H7 (cell line): ENCODE measurements around the gene RHBDF2. TPM values are rescaled to one million over a fixed set of nuclear protein-coding genes. Genes with fewer than 3 reads are reported as not detected.
"Not testable (repeated sequence)": the region's sequence is repeated elsewhere in the genome, so short reads cannot be mapped to it uniquely, and the experiment has no call there.

ENCODE experiments used
- DNase-seq: peaks from one replicate; pipeline ENCODE4 v3.0.0; 2012
- H3K27me3 ChIP-seq: 2 replicates; pipeline ENCODE4 v1.6.0; 2011; ENCODE audit warnings: mild to moderate bottlenecking, low read length; ENCODE audit not compliant: control insufficient read depth, insufficient read depth
- H3K36me3 ChIP-seq: replicated peaks from 2 replicates; pipeline ENCODE4 v1.5.1; 2011; ENCODE audit warnings: low read length; ENCODE audit not compliant: control insufficient read depth, insufficient read depth
- H3K4me3 ChIP-seq: 2 replicates; pipeline ENCODE4 v1.5.1; 2011; ENCODE audit warnings: low read depth, mild to moderate bottlenecking, control low read depth, low read length, moderate library complexity; ENCODE audit not compliant: insufficient read depth
- total RNA-seq: library from RNA; depleted of rRNA; stranded (reverse); fragments of >200 nt; shearing (Covaris generic); gene quantifications from 2 replicates; pipeline ENCODE4 v1.2.3, GENCODE V29; 2014

Gene RHBDF2
- total RNA-seq, 1 experiment from 2014 or later: 23.0 TPM

- not testable (repeated sequence) for H3K27me3 ChIP-seq, DNase-seq, H3K4me3 ChIP-seq, H3K36me3 ChIP-seq
Observed at GRCh38 chr17:76521683-76522082, 20.5 kb upstream of the RHBDF2 start.

GRCh38 chr17:76521262-76521661 is 20.0 kb upstream of the RHBDF2 start:
- Histone ChIP-seq H3K27me3 (peaks cover 3% of the 10 kb centered on the region), H3K36me3 (no peaks in the 10 kb centered on the region), H3K4me3 (no peak overlapping the region)
- DNase-seq: no peak

GRCh38 chr17:76519048-76519966 is 18.1 kb upstream of the RHBDF2 start:
- H3K4me3 ChIP-seq: no peak overlapping the region
- H3K36me3 ChIP-seq: no peaks in the 10 kb centered on the region
- peaks cover 3% of the 10 kb centered on the region for H3K27me3 ChIP-seq
- peak; percentile 59 for DNase-seq

GRCh38 chr17:76517638-76518038 is 16.4 kb upstream of the RHBDF2 start:
- no peak for DNase-seq
- H3K27me3 ChIP-seq: no peaks in the 10 kb centered on the region
- H3K36me3 ChIP-seq: no peaks in the 10 kb centered on the region
- H3K4me3 ChIP-seq: no peak overlapping the region

- Histone ChIP-seq H3K27me3 (no peaks in the 10 kb centered on the region), H3K36me3 (no peaks in the 10 kb centered on the region), H3K4me3 (no peak overlapping the region)
- DNase-seq: no peak
Observed at GRCh38 chr17:76515274-76515949, 14.2 kb upstream of the RHBDF2 start.

GRCh38 chr17:76514355-76514754 is 13.1 kb upstream of the RHBDF2 start:
- H3K4me3 ChIP-seq, H3K27me3 ChIP-seq, H3K36me3 ChIP-seq, DNase-seq: not testable (repeated sequence)

GRCh38 chr17:76513306-76513692 is 12.1 kb upstream of the RHBDF2 start:
- H3K4me3 ChIP-seq: no peak overlapping the region
- no peaks in the 10 kb centered on the region for H3K27me3 ChIP-seq
- no peak for DNase-seq
- H3K36me3 ChIP-seq: no peaks in the 10 kb centered on the region

- Histone ChIP-seq H3K36me3 (no peaks in the 10 kb centered on the region), H3K4me3 (no peak overlapping the region), H3K27me3 (no peaks in the 10 kb centered on the region)
- DNase-seq: no peak
Observed at GRCh38 chr17:76512366-76513305, 11.4 kb upstream of the RHBDF2 start.

GRCh38 chr17:76511668-76512365 is 10.6 kb upstream of the RHBDF2 start:
- Histone ChIP-seq H3K4me3 (no peak overlapping the region), H3K27me3 (peaks cover under 1% of the 10 kb centered on the region; the same call in 1 of the 2 replicates), H3K36me3 (no peaks in the 10 kb centered on the region)
- no peak for DNase-seq

- no peak overlapping the region for H3K4me3 ChIP-seq
- peaks cover 4% of the 10 kb centered on the region for H3K27me3 ChIP-seq
- no peak for DNase-seq
- no peaks in the 10 kb centered on the region for H3K36me3 ChIP-seq
Observed at GRCh38 chr17:76510831-76511244, 9.6 kb upstream of the RHBDF2 start.

GRCh38 chr17:76508472-76509063 is 7.3 kb upstream of the RHBDF2 start:
- not testable (repeated sequence) for H3K36me3 ChIP-seq, H3K4me3 ChIP-seq, H3K27me3 ChIP-seq, DNase-seq

GRCh38 chr17:76506408-76507345 is 5.5 kb upstream of the RHBDF2 start:
- peaks cover 4% of the 10 kb centered on the region for H3K27me3 ChIP-seq
- peak; percentile 95 for DNase-seq
- no peaks in the 10 kb centered on the region for H3K36me3 ChIP-seq
- H3K4me3 ChIP-seq: peak overlapping the region; percentile 8; the same call in 1 of the 2 replicates

GRCh38 chr17:76504117-76504516 is 2.9 kb upstream of the RHBDF2 start:
- Histone ChIP-seq H3K27me3 (peaks cover 4% of the 10 kb centered on the region), H3K4me3 (no peak overlapping the region), H3K36me3 (no peaks in the 10 kb centered on the region)
- peak; percentile 64 for DNase-seq
